ENCODE results near the gene LOXHD1. TPM values are rescaled to one million over a fixed set of nuclear protein-coding genes. Genes with fewer than 3 reads are reported as not detected.

Gene LOXHD1
- total RNA-seq, 2 experiments from 2014 or later, result not detected

DNA sequence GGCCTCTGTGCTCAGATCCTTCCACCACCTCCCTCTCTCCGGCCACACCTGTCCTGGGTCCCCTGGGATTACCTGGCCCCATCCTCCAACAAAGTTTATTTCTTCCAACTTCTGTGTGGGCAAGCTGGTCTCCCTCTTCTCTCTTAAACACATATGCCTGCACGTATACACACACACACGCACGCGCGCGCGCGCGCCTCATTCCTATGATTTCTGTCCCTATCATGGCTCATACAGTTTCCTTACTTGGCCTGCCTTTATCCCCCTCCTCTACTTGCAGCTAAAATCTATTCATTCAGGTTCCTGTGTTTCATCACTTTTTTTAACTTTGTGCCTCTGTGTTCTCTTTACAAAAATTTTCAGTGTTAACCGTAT is 96.4 kb downstream of the LOXHD1 start:
- TF ChIP-seq, protein P1, sequence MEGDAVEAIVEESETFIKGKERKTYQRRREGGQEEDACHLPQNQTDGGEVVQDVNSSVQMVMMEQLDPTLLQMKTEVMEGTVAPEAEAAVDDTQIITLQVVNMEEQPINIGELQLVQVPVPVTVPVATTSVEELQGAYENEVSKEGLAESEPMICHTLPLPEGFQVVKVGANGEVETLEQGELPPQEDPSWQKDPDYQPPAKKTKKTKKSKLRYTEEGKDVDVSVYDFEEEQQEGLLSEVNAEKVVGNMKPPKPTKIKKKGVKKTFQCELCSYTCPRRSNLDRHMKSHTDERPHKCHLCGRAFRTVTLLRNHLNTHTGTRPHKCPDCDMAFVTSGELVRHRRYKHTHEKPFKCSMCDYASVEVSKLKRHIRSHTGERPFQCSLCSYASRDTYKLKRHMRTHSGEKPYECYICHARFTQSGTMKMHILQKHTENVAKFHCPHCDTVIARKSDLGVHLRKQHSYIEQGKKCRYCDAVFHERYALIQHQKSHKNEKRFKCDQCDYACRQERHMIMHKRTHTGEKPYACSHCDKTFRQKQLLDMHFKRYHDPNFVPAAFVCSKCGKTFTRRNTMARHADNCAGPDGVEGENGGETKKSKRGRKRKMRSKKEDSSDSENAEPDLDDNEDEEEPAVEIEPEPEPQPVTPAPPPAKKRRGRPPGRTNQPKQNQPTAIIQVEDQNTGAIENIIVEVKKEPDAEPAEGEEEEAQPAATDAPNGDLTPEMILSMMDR (IDR thresholded peaks at IDR 0.05), result no peak
- ChIA-PET POLR2A (no interaction called here), CTCF (no interaction called here)
- intact Hi-C loops (cut with DNase I, micrococcal nuclease), result no loop called here
- H3K27ac ChIP-seq (ENCODE audit: low read depth in 1 of 2, low read length in 2 of 2), result no peak overlapping the region
- Mint-ChIP-seq H3K9me3 (no peaks in the 10 kb centered on the region), H3K36me3 (ENCODE audit: low read depth) (no peaks in the 10 kb centered on the region), H3K27me3 (no peaks in the 10 kb centered on the region), H3K4me3 (no peak overlapping the region), H3K4me1 (ENCODE audit: low read depth) (no peaks in the 10 kb centered on the region), H3K27ac (no peak overlapping the region)
- no peaks in the 10 kb centered on the region for H3K36me3 ChIP-seq (ENCODE audit: insufficient read depth, low read length)
- DNase-seq, result no peak
- no peaks in the 10 kb centered on the region for H3K4me1 ChIP-seq (ENCODE audit: insufficient read depth, low read length)
- ATAC-seq (ENCODE audit: poor library complexity), result no peak
- no peaks in the 10 kb centered on the region for H3K9me3 ChIP-seq (ENCODE audit: control insufficient read depth in 1 of 2, insufficient read depth in 1 of 2, low read length in 2 of 2)
- no peaks in the 10 kb centered on the region for H3K27me3 ChIP-seq (ENCODE audit: control insufficient read depth in 1 of 2, insufficient read depth in 2 of 2, low read length in 2 of 2)
- H3K4me3 ChIP-seq (ENCODE audit: low read length), result no peak overlapping the region

DNA sequence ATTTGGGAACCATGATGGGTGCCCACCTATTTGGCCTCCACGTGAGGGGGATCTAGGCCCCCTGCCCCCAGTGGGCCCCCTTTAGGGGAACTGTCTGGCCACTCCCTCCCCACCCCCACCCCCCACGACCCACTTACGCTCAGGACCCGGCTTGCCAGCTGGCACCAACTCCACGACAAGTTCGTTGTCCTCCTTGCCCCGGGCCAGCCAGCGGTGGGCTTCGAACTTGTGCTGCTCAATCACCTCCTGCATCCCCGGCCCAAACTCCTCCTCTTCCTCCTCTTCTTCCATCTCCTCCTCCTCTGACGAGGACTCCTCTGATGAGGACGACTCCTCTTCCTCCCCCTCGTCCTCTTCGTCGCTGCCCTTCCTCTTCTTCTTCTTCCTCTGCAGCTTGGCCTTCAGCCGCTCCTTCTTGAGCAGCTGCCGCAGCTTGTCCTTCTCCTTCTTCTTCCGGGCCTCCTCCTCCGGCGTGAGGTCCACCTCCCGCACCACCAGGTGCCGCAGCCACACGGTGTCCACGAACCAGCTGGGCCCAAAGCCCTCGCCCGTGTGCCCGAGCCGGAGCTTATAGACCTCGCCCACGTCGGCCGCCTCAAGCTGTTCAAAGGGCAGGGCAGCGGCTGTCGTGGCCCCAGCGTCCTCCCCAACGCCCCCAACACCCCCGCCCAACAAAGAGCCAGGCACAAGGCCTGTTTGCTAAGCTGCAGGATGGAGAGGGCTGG is 96.9 kb downstream of the LOXHD1 start:
- DNase-seq (no peak), ATAC-seq (ENCODE audit: poor library complexity) (no peak)
- ChIA-PET POLR2A (no interaction called here), CTCF (no interaction called here)
- Mint-ChIP-seq H3K4me3 (no peak overlapping the region), H3K9me3 (no peaks in the 10 kb centered on the region), H3K36me3 (ENCODE audit: low read depth) (no peaks in the 10 kb centered on the region), H3K27me3 (no peaks in the 10 kb centered on the region), H3K4me1 (ENCODE audit: low read depth) (no peaks in the 10 kb centered on the region), H3K27ac (no peak overlapping the region)
- H3K36me3 ChIP-seq (ENCODE audit: insufficient read depth, low read length), result no peaks in the 10 kb centered on the region
- no peaks in the 10 kb centered on the region for H3K9me3 ChIP-seq (ENCODE audit: control insufficient read depth in 1 of 2, insufficient read depth in 1 of 2, low read length in 2 of 2)
- no peaks in the 10 kb centered on the region for H3K4me1 ChIP-seq (ENCODE audit: insufficient read depth, low read length)
- TF ChIP-seq, protein P1 (IDR thresholded peaks at IDR 0.05), result no peak
- intact Hi-C loops (cut with DNase I, micrococcal nuclease), result no loop called here
- no peak overlapping the region for H3K4me3 ChIP-seq (ENCODE audit: low read length)
- H3K27ac ChIP-seq (ENCODE audit: low read depth in 1 of 2, low read length in 2 of 2), result no peak overlapping the region
- no peaks in the 10 kb centered on the region for H3K27me3 ChIP-seq (ENCODE audit: control insufficient read depth in 1 of 2, insufficient read depth in 2 of 2, low read length in 2 of 2)

DNA sequence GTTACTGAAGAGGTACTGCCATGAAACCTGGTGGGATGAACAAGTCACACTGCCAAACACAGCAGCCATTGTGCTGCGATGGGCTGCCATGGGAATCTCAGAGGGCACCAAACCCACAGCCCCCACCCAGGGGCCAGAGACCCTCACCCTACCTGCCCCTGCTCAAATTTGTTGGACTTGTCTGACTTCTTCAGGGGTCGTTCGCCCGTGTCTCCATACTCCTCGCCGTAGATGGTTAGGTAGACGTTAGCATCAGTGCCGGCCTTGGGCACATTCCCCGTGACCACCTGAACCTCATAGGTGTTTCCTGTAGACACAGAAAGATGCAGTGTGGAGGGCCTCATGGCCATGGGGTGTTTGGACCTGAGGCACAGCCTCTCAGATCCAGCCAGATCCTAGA is 97.7 kb downstream of the LOXHD1 start:
- no peaks in the 10 kb centered on the region for H3K4me1 ChIP-seq (ENCODE audit: insufficient read depth, low read length)
- POLR2A ChIA-PET, result no interaction called here
- intact Hi-C loops (cut with DNase I, micrococcal nuclease), result no loop called here

More for the DNA sequence above, 97.7 kb downstream of the LOXHD1 start:
- Mint-ChIP-seq H3K36me3 (ENCODE audit: low read depth) (no peaks in the 10 kb centered on the region), H3K4me1 (ENCODE audit: low read depth) (no peaks in the 10 kb centered on the region), H3K9me3 (no peaks in the 10 kb centered on the region), H3K27ac (no peak overlapping the region), H3K27me3 (no peaks in the 10 kb centered on the region), H3K4me3 (no peak overlapping the region)
- Histone ChIP-seq H3K27me3 (ENCODE audit: control insufficient read depth in 1 of 2, insufficient read depth in 2 of 2, low read length in 2 of 2) (no peaks in the 10 kb centered on the region), H3K27ac (ENCODE audit: low read depth in 1 of 2, low read length in 2 of 2) (no peak overlapping the region), H3K4me3 (ENCODE audit: low read length) (no peak overlapping the region), H3K36me3 (ENCODE audit: insufficient read depth, low read length) (no peaks in the 10 kb centered on the region), H3K9me3 (ENCODE audit: control insufficient read depth in 1 of 2, insufficient read depth in 1 of 2, low read length in 2 of 2) (no peaks in the 10 kb centered on the region)
- TF ChIP-seq, protein P1 (IDR thresholded peaks at IDR 0.05), result no peak
- CTCF ChIA-PET, result no interaction called here
- ATAC-seq (ENCODE audit: poor library complexity) (no peak), DNase-seq (no peak)
